ENCODE data around the gene GATAD2A. TPM values are rescaled to one million over a fixed set of nuclear protein-coding genes. Genes with fewer than 3 reads are reported as not detected.

GATAD2A gene
- total and polyA plus RNA-seq, 7 donors, result 18.5 to 65.9 (median 43.4) TPM

- no peaks in the 10 kb centered on the region for H3K36me3 ChIP-seq (ENCODE audit: insufficient read depth in 1 of 2, low read depth in 1 of 2)
- no peaks in the 10 kb centered on the region for H3K9me3 ChIP-seq
- no peak overlapping the region for H3K27ac ChIP-seq
- no peaks in the 10 kb centered on the region for H3K4me1 ChIP-seq
- WGBS, 3 donors, result 34 to 36% (median 36%) methylated on average over 8 of the region's 8 CpGs
- no peak overlapping the region for H3K4me3 ChIP-seq
- ATAC-seq, result no peak
- DNase-seq, result no peak
- TF ChIP-seq CTCF (IDR thresholded peaks at IDR 0.05), result no peak
- intact Hi-C loops (cut with DNase I), result no loop called here
- peaks cover 0 to 45% (median 12%) of the 10 kb centered on the region in 3 donors for H3K27me3 ChIP-seq (ENCODE audit: insufficient read depth in 3 of 3, low read length in 2 of 3)
Measured at GRCh38 chr19:19550485-19550929, 145.0 kb downstream of the GATAD2A start.

GRCh38 chr19:19550972-19551852 lies 145.7 kb downstream of the GATAD2A start:
- no peaks in the 10 kb centered on the region for H3K4me1 ChIP-seq
- ATAC-seq, result no peak
- H3K27me3 ChIP-seq (ENCODE audit: insufficient read depth in 3 of 3, low read length in 2 of 3), result peaks cover 0 to 39% (median 9%) of the 10 kb centered on the region in 3 donors
- DNase-seq, result no peak
- intact Hi-C loops (cut with DNase I), result no loop called here
- H3K36me3 ChIP-seq (ENCODE audit: insufficient read depth in 1 of 2, low read depth in 1 of 2), result no peaks in the 10 kb centered on the region
- 59 to 69% (median 61%) methylated on average over 10 of the region's 10 CpGs for WGBS, 3 donors
- no peaks in the 10 kb centered on the region for H3K9me3 ChIP-seq
- H3K4me3 ChIP-seq, result no peak overlapping the region
- no peak for TF ChIP-seq CTCF (IDR thresholded peaks at IDR 0.05)
- no peak overlapping the region for H3K27ac ChIP-seq

GRCh38 chr19:19551853-19552192 lies 146.3 kb downstream of the GATAD2A start:
- ATAC-seq, result peak in 1 of 4 donors; percentile 18
- DNase-seq, result no peak
- Histone ChIP-seq H3K36me3 (ENCODE audit: insufficient read depth in 1 of 2, low read depth in 1 of 2) (no peaks in the 10 kb centered on the region), H3K27me3 (ENCODE audit: insufficient read depth in 3 of 3, low read length in 2 of 3) (peaks cover 0 to 33% (median 9%) of the 10 kb centered on the region in 3 donors), H3K9me3 (no peaks in the 10 kb centered on the region), H3K4me1 (no peaks in the 10 kb centered on the region), H3K27ac (no peak overlapping the region), H3K4me3 (no peak overlapping the region)
- 30 to 34% (median 32%) methylated on average over 11 to 14 of the region's 14 CpGs for WGBS, 3 donors
- TF ChIP-seq CTCF (IDR thresholded peaks at IDR 0.05), result no peak
- intact Hi-C loops (cut with DNase I), result no loop called here

GRCh38 chr19:19552798-19553197 lies 147.3 kb downstream of the GATAD2A start:
- intact Hi-C loops (cut with DNase I), result no loop called here
- peak; percentile 11 for TF ChIP-seq CTCF (IDR thresholded peaks at IDR 0.05)
- Histone ChIP-seq H3K9me3 (no peaks in the 10 kb centered on the region), H3K4me3 (no peak overlapping the region), H3K27me3 (ENCODE audit: insufficient read depth in 3 of 3, low read length in 2 of 3) (peaks cover 0 to 28% (median 6%) of the 10 kb centered on the region in 3 donors), H3K27ac (no peak overlapping the region), H3K36me3 (ENCODE audit: insufficient read depth in 1 of 2, low read depth in 1 of 2) (no peaks in the 10 kb centered on the region), H3K4me1 (no peaks in the 10 kb centered on the region)
- no peak for ATAC-seq
- WGBS, 3 donors, result 48 to 65% (median 56%) methylated on average over 6 of the region's 6 CpGs
- no peak for DNase-seq

All from psoas muscle (tissue), 8 donors.